Fibroblast of skin of right quadriceps (primary cell): ENCODE measurements around the gene XRCC5.

Experiments
- DNase-seq: peaks from one replicate; pipeline ENCODE4 v3.0.0-alpha.2; 2013

XRCC5 gene

DNA sequence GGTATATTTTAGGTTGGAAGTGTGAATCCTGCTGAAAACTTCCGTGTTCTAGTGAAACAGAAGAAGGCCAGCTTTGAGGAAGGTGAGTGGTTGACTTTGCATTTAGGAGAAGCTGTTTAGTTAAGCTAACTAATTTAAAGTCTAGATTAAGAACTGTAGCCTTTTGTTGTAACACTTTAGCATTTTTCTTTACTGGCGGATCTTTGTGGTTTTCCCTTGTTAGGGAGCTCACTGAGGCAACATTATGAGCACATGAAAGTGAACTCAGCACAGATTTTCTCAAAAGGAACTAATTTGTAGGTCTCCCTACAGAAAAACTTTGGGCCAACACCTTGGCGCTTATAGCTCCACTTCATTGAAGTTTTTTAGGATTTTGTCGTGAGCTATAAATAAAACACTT lies 52.8 kb downstream of the XRCC5 start:
- DNase-seq = no peak

GRCh38 chr2:216163518-216163917 lies 54.4 kb downstream of the XRCC5 start:
- no peak for DNase-seq

GRCh38 chr2:216164087-216164486 lies 54.9 kb downstream of the XRCC5 start:
- DNase-seq = no peak

- no peak for DNase-seq
These were observed 55.4 kb downstream of the XRCC5 start for GRCh38 chr2:216164576-216164975.

DNA sequence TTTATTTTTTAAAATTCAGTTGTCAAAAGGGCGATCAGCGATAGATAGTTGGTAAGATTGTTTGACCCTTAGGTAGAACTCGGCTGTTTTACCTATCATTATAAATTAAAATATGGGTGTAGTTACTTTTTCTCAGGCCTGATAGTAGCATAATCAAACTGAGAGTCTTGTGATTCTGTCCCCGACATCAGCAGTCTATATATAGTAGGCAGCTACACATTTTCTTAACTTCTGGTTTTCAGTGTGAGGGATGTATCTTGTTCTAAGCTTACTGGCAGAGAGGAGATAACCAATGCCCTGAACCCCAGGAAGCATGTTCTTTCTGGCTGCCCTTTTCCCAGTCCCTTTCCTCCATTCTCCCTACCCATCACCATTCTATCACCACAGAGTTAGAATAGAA lies 56.6 kb downstream of the XRCC5 start:
- DNase-seq = no peak

DNA sequence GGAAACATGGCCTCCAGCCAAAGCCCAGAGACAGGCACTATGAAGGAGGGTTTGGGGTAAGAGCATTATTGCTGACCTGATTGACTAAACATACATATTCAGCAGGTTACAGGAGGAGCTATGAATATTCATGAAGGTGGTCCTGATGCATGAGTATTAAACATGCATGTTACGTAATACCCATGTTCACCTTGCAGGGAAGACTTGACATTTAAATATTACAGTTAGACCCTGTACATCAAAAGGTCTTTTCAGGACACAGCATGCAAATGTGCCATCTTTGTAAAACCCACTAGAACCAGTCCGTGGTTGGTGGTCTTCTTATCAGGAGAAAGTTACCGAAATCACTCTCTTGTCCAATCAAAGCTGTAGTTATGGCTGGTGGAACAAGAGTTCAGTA lies 59.9 kb downstream of the XRCC5 start:
- no peak for DNase-seq

- no peak for DNase-seq
These were observed 61.1 kb downstream of the XRCC5 start for GRCh38 chr2:216170076-216170763.

DNA sequence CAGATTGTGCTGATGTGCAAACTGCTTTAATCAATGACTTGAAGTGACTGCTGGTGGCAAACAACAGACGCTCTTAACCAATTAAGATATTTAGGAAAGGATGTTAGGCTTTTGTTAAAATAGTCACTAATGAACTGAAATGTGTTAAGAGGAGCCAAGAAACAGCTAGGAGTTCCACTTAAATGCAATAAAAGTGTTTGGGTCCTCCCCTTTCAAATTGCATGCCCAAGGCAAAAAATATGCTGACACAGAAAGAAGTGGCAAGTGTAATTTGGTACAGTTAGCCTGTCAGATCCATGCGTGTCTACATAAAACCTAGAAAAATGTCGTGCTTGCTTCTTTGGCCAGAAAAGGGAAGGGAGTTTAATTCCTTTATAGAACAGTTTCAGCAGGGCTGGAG lies 61.9 kb downstream of the XRCC5 start:
- no peak for DNase-seq

DNA sequence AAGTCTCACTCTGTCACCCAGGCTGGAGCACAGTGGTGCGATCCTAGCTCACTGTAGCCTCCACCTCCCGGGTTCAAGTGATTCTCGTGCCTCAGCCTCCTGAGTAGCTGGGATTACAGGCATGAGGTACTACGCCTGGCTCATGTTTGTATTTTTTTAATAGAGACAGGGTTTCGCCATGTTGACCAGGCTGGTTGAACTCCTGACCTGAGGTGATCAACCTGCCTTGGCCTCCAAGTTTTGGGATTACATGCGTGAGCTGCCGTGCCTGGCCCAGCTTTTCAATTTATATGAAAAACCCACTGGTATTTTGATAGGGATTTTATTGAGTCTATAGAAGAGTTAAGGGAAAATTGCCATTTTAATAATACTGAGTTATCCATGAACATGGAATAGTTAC lies 63.3 kb downstream of the XRCC5 start:
- DNase-seq = no peak

GRCh38 chr2:216179015-216179414 lies 69.9 kb downstream of the XRCC5 start:
- no peak for DNase-seq

DNA sequence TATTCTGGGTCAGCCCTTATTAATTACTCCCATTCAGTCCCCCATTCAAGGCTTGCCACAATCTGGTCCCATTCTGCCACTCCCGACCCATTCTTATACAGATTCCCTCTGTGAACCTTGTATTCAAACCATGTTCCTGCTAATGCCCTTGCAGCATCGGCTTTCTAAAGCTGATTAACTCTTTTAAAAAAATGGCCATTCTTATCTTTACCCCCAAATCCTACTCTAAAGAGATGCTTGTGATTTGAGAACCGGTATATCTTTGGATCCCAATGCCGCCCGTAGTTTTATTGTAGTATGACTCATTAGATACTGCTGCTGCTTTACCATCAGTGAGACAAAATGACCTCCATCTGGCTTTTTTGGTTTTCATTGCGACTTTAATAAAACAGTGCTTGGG lies 72.2 kb downstream of the XRCC5 start:
- DNase-seq = no peak

DNA sequence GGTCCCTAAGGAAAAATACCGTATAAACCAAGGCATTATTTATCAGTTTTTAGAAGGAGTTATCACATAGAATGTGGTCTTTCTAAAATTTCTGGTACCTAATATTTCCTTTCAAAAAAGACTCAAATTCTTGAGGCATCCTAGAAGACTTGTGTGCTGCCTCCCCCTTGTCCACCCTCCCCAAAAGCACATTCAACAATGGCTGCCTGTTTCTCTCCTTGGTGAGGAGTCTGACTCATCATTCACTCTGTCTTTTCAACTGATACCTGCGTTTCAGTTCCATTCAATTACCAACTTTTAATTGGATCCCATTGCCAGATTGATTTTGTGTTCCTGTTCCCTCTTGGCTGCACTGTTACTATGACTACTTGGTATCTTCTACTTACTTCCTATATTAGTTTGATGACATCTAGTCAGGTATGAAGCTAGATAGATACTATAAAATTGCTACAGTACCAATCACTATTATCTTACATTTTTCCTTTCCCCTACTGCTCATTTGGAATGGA lies 72.9 kb downstream of the XRCC5 start:
- DNase-seq = no peak

DNA sequence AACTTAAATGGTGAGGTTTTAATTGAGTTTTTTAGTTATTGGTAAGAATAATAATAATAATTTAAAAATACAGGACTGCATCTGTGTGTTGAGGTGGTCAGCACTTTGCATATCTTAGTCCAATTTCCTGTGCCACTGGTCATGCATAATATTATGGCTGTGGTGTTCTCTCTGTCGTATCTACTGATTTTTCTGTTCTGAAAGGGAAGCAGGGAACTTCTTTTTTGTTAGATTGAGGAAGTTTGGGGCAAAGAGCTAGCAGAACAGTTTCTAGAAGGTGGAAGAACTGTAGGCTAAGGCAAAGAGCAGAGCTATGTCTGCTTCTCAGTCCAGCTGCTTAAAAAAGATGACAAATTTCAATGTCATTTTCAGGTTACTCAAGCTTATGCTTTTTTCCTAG lies 74.3 kb downstream of the XRCC5 start:
- no peak for DNase-seq

DNA sequence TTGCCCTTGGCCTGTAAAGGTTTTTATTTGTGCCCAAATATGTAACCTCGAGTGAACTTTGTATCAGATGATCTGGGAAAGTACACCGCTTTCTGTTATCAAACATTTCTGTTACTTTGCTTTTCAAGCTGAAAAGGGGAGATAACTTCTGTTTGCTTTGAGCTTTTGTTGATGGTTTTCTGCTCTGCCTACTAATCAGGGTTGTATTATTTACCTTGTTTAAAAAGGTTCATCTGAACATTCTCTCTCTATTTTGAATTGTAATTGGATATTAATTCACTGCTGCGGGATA lies 79.4 kb downstream of the XRCC5 start:
- no peak for DNase-seq

DNA sequence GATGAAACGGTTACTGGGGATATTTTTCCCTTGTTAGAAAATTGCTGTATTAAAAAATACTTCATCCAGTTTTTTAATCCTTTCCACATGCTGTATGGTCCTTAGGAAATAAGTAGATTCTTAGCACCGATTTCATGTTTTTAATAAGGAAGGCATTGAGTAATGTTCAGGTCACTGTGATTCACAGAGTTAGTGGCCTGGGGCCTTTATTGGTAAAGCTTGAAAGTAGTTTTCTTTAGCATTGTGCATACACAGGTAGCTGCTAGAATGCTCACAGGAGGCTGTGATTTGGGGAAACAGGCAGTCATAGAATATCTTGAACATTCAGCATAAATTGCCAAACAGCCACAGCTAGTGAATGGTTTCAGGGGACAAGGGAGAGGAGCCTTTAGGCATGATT lies 79.8 kb downstream of the XRCC5 start:
- DNase-seq = peak; percentile 43

GRCh38 chr2:216189410-216189809 lies 80.3 kb downstream of the XRCC5 start:
- peak; percentile 14 for DNase-seq

DNA sequence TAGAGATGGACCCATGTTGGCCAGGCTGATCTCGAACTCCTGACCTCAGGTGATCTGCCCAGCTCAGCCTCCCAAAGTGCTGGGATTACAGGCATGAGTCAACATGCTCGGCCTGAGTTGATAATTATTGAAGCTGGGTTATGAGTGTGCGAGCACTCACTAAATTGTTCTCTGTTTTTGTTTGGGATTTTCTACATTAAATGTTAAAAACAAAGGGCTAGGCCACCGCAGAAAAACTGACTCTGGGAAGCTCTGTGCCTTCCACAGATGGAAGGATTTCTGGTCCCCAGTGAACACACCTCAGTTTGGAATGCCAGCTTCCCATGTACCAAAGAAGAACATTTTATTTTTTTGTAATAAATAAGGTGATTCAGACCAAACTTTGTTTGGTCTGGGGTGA lies 83.0 kb downstream of the XRCC5 start:
- DNase-seq = no peak

GRCh38 chr2:216192931-216193330 lies 83.8 kb downstream of the XRCC5 start:
- DNase-seq = no peak

GRCh38 chr2:216194013-216194412 lies 84.9 kb downstream of the XRCC5 start:
- DNase-seq = no peak

GRCh38 chr2:216194561-216194960 lies 85.4 kb downstream of the XRCC5 start:
- DNase-seq = no peak

- peak; percentile 87 for DNase-seq
These were observed 86.4 kb downstream of the XRCC5 start for GRCh38 chr2:216195565-216196029.

DNA sequence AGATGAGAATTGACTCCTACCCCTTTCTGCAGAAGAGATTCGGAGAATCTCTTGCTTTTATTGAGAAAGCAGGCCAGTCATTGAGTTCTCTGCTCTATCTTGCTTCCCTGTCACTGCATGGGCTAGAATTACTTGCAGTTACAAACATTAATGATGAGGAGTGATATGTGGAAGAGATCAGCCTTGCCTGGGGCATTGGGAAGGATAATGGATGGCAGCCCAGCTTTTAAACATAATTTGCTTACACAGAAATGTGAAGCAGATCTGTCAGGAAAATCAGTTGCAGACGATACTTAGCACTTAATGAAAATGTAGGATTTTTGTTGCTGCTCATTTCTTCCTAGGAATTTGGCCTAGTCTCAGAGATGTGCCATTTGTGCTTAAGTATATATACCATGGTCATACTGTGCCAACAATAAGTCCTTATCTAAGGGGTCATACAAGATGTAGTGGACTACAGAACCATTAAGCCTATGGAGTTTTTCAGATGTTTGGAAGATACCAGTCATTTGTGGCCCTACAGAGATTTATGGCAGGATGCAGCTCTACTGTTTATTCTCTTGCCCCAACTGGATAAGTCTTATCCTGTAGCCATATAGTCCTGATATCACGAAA lies 92.7 kb downstream of the XRCC5 start:
- no peak for DNase-seq

GRCh38 chr2:216202626-216203250 lies 93.6 kb downstream of the XRCC5 start:
- DNase-seq = no peak

DNA sequence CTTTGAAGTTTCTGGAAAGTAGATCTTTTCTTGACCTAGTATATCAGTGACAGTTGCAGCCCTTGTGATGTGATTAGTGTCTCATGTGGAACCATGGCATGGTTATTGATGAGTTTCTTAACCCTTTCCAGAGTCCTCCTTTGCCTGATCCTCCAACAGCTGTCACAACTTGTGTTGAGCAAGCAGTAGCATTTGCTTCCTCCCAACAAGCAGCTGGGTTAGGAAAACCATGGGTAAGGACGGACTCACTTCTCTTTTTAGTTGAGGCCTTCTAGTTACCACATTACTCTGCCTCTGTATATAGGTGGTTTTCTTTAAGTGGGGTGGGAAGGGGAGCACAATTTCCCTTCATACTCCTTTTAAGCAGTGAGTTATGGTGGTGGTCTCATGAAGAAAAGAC lies 96.3 kb downstream of the XRCC5 start:
- DNase-seq = no peak
